Left ventricle myocardium inferior (tissue), 1 donor: ENCODE data around the gene RHBDL3. TPM values are rescaled to one million over a fixed set of nuclear protein-coding genes. Genes with fewer than 3 reads are reported as not detected.
A peak's percentile ranks its signal among the peaks of the same experiment; 100 is the strongest.
"Not testable (repeated sequence)": the region's sequence is repeated elsewhere in the genome, so short reads cannot be mapped to it uniquely, and the experiment has no call there.

Experiments used
- DNase-seq: peaks from one replicate; pipeline ENCODE4 v3.0.0-alpha.2; 2020
- H3K27ac ChIP-seq: fragments of 200-600 bp; replicated peaks from 2 replicates; pipeline ENCODE4 v1.8.0; 2021
- H3K27me3 ChIP-seq: fragments of 200-600 bp; 2 replicates; pipeline ENCODE4 v1.8.0; 2021; ENCODE audit warnings: low read depth
- H3K36me3 ChIP-seq: fragments of 200-600 bp; 2 replicates; pipeline ENCODE4 v1.8.0; 2021
- H3K4me1 ChIP-seq: fragments of 200-600 bp; 2 replicates; pipeline ENCODE4 v1.8.0; 2021
- H3K4me3 ChIP-seq: fragments of 200-600 bp; 2 replicates; pipeline ENCODE4 v1.8.0; 2021; ENCODE audit warnings: mild to moderate bottlenecking, moderate library complexity
- H3K9me3 ChIP-seq: fragments of 200-600 bp; replicated peaks from 2 replicates; pipeline ENCODE4 v1.8.0; 2021
- CTCF ChIP-seq: fragments of 200-600 bp; IDR thresholded peaks from 2 replicates; pipeline ENCODE4 v1.8.0; 2021; ENCODE audit warnings: antibody characterized with exemption, mild to moderate bottlenecking, borderline replicate concordance
- intact Hi-C: fragments of 100-400 bp; cut with micrococcal nuclease; formaldehyde crosslinking; loops from one replicate; pipeline ENCODE4 v1.11.0; 2022
- total RNA-seq: library from RNA; stranded (reverse); fragmentation: NEBNext Ultra II Directional; extraction: Animal tissue kit (Norgen Biotek cat#: 25700); gene quantifications from one replicate; pipeline ENCODE4 v1.2.1, GENCODE V29; 2021
- donor health status: DM: no; HTN: yes; CAD: no; lungs with severe emphysema.

Gene RHBDL3
- total RNA-seq, 1 donor from 2014 or later: 4.7 TPM

GRCh38 chr17:32318071-32318470, 52.4 kb downstream of the RHBDL3 start:
- Histone ChIP-seq H3K9me3 (no peaks in the 10 kb centered on the region), H3K4me1 (no peaks in the 10 kb centered on the region), H3K27me3 (peaks cover 21% of the 10 kb centered on the region), H3K4me3 (no peak overlapping the region), H3K36me3 (no peaks in the 10 kb centered on the region), H3K27ac (no peak overlapping the region)
- no peak for TF ChIP-seq CTCF
- intact Hi-C loops: loop anchor here (5.0 kb wide), 1 partner anchor 66 kb away; no protein-coding TSS in a partner anchor
- no peak for DNase-seq

DNA sequence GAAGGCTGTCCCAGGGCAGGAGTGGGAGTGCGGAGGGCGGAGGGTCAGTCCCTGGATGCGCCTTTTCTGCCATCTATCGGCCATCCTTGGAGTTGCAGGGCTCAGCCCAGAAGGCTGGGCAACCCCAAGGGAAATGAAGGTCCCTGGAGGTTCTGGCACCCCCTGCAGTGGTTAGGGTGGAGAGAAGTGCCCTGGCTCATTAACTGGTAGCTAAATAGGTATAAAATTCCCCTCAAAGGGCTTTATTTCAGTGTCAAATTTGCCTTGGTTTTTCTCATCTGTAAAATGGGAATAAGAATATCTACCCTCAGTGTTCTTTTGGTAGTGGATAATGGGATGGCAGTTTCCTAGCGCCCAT, 53.9 kb downstream of the RHBDL3 start:
- Histone ChIP-seq H3K9me3 (no peaks in the 10 kb centered on the region), H3K4me1 (peaks cover 3% of the 10 kb centered on the region), H3K27ac (no peak overlapping the region), H3K4me3 (no peak overlapping the region), H3K36me3 (no peaks in the 10 kb centered on the region), H3K27me3 (peaks cover 18% of the 10 kb centered on the region)
- TF ChIP-seq CTCF: peak; percentile 96
- peak; percentile 78 for DNase-seq
- intact Hi-C loops: loop anchor here (5.0 kb wide), 1 partner anchor 67 kb away; no protein-coding TSS in a partner anchor

GRCh38 chr17:32320080-32320479, 54.4 kb downstream of the RHBDL3 start:
- H3K4me3 ChIP-seq, intact Hi-C loops, H3K27ac ChIP-seq, H3K4me1 ChIP-seq, DNase-seq, H3K36me3 ChIP-seq, H3K9me3 ChIP-seq: not testable (repeated sequence)
- peaks cover 13% of the 10 kb centered on the region for H3K27me3 ChIP-seq

DNA sequence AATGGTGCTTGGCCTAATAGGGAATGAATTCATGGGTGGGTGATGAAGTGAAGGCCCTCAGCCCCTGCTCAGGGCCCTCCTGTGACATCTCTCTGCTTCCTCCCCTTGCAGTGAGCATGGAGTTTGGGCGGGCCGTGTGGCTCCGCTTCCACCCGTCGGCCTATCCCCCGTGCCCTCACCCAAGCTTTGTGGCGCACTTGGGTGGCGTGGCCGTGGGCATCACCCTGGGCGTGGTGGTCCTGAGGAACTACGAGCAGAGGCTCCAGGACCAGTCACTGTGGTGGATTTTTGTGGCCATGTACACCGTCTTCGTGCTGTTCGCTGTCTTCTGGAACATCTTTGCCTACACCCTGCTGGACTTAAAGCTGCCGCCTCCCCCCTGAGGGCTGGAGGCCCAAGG, 55.2 kb downstream of the RHBDL3 start:
- Histone ChIP-seq H3K27ac (no peak overlapping the region), H3K4me3 (no peak overlapping the region), H3K4me1 (peaks cover 3% of the 10 kb centered on the region), H3K9me3 (no peaks in the 10 kb centered on the region), H3K27me3 (peaks cover 5% of the 10 kb centered on the region), H3K36me3 (no peaks in the 10 kb centered on the region)
- intact Hi-C loops: no loop called here
- TF ChIP-seq CTCF: no peak
- DNase-seq: no peak

- no peaks in the 10 kb centered on the region for H3K27me3 ChIP-seq
- no peaks in the 10 kb centered on the region for H3K9me3 ChIP-seq
- TF ChIP-seq CTCF: no peak
- H3K4me1 ChIP-seq: peaks cover 3% of the 10 kb centered on the region
- no peak overlapping the region for H3K4me3 ChIP-seq
- DNase-seq: no peak
- H3K36me3 ChIP-seq: no peaks in the 10 kb centered on the region
- intact Hi-C loops: no loop called here
- no peak overlapping the region for H3K27ac ChIP-seq
Measured at GRCh38 chr17:32323046-32323445, 57.4 kb downstream of the RHBDL3 start.

DNA sequence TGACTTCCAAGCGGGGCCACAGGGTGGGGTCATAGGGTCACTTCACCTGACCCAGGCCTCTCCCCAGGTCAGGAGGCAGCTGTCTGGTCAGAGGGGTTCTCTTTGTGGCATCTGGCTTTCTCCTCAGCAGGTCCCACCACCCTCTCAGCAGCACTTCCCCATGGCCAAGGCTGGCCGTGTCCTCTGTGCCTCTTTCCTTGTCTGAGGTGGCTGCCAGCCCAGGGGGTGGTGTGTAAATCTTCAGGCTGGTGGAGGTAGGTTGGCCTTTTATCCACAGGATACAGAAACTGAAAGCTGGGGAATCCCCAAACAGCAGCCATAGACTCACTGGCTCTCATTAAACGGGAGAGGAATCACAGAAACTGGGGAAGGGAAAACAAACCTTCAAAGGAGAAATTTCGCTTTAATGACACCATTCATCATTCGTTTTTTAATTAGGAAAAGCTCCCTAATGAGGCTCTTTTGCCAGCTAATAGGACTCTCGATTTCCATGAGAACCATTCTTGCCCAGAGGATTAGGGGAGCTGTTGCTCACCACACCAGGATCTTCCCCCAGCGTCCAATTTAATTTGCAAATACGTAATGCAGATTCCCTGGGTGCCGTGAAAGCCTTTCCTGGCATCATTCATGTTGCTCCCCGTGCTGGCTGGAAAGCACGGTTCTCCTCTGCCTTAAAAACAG, 58.3 kb downstream of the RHBDL3 start:
- DNase-seq: no peak
- H3K27ac ChIP-seq: no peak overlapping the region
- TF ChIP-seq CTCF: no peak
- H3K9me3 ChIP-seq: no peaks in the 10 kb centered on the region
- H3K4me3 ChIP-seq: peak overlapping the region; percentile 25
- intact Hi-C loops: no loop called here
- no peaks in the 10 kb centered on the region for H3K27me3 ChIP-seq
- H3K36me3 ChIP-seq: no peaks in the 10 kb centered on the region
- H3K4me1 ChIP-seq: peaks cover 3% of the 10 kb centered on the region
